Stimulated activated naive CD4-positive, alpha-beta T cell treated with Interleukin-2 at 50 U/mL for 16 hours (primary cell): Measurements from ENCODE around the gene ARHGAP40.

Experiments
- DNase-seq: peaks from one replicate; lab custom pipeline; 2025; lab: John Stamatoyannopoulos, UW

Gene ARHGAP40

DNA sequence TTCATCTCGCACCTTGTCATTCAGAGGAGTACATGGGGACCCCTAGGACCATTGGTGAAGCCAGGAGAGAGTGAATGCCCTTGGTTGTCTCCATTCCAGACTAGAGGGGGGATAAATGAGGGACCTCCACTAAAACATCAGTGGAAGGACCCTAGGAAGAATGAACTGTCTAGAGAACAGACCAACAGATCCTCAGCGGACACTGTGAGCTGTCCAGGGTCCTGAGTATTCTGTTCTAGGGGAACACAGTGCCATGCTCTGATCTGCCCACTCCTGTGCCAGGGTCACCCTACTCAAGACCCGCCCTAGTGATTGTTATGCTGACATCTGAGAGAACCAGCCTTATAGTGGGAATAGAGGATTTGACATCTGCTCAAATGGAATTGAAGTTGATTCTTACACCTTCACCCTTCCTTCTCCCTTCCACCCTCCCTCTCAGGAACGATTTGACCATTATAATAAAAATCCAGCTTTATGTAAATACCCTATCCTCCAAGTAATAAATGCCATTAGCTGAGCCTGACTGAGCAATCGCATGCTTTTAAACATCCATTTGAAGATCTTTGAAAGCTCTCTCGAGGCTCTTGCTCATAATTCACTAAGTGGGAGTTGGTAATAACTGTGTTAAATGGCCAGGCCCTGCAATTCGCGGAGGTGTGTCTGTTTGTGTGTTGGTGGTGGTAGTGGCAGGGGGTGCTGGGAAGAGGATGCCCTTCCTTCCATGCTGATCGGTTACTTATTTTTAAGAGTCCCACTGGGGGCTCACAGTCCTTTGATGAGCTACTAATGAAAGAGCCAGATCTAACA is 79.1 kb downstream of the ARHGAP40 start:
- no peak for DNase-seq

GRCh38 chr20:38685271-38685670 is 83.7 kb downstream of the ARHGAP40 start:
- no peak for DNase-seq

DNA sequence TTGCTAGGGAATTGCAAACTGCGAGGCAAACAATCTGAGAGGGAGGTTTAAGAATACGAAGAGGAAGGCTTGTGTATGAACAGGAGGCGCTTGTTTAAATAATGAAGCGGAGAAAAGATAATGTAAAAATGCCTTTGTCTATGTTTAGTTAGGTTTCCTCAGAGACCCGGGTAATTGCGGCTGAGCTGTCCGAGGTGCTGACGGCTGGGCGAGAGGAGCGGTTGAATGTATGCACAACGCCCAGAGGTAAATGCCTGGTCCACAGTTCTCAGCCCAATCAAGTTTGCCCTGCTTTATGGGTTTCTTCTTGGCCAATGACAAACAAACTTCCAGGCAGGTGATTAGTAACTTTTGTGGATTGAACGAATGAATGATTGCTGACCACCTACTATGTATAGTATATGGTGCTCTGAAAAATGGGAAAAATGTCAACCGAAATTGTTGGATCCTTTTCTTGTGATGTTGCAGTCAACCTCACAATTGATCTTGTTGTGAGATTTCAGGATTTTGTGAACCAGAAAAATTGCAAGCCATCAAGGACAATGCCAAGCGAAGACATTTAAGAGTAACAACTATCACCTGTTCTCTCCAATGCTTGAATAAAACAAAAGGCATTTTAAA is 84.4 kb downstream of the ARHGAP40 start:
- peak; percentile 4 for DNase-seq

- peak; percentile 23 for DNase-seq
Measured at GRCh38 chr20:38692436-38693411, 91.1 kb downstream of the ARHGAP40 start.

- no peak for DNase-seq
Measured at GRCh38 chr20:38697306-38697705, 95.7 kb downstream of the ARHGAP40 start.

- DNase-seq, result no peak
Measured at GRCh38 chr20:38698541-38698940, 96.9 kb downstream of the ARHGAP40 start.

DNA sequence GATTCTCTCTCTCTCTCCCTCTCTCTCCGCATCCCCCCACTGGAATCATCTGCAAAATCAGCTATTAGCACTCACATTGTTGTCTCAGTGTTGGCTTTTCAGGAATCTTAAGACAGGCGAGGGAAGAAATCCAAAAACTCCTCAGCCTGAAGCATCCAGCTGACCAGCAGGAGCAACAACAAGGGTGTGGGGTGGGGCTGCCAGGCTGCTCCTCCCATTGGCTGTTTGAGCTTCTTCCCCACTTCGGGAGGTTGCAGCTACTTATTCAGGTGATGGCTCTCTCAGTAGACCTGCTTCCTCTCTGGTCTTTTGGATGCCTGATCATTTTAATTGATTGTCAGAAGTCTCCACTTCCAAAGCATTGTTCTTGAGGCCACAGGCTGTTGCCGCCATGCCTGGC is 98.5 kb downstream of the ARHGAP40 start:
- no peak for DNase-seq
